Measurements from ENCODE around the gene ITPA. TPM values are rescaled to one million over a fixed set of nuclear protein-coding genes. Genes with fewer than 3 reads are reported as not detected.

ITPA gene
- total and polyA plus RNA-seq, 2 of the 13 experiments (the other 11 are each of a cell fraction or from before 2014, with no cell fraction given) = 60.1 to 103 TPM

DNA sequence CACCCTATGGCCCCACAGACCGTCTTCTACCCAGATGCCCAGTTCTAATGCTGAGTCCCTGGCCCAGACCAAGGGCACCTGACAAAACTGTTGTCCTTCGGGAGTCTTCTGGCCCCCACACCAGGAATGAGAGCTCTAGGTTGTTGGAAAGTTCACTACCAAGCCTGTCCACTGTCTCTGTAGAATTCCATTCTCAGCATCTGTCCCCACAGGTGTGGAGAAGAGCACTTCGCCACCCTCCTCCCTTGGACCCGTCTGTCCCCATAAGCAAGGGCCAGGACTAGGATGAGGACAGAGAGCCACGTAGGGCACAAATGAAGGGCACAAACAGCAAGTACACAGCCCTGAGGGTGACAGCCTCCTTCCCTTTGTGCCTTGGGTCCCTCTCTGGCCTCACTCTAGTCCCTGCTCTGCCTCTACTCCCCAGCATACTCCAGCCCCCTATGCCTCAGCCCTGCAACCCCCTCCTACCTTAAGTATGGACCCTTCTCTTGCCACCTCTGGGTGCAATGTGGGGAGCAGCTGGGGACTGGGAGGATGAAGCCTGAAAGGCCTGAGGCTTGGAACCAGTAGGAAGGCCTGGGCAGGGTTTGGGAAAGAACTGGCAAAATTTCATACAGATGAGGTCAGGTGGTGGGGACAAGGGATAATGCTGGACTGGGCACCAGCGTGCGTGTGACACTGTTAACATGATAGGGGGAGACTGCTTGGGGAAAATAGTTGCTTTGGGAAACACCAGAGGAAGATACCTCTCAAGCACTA lies 40.3 kb upstream of the ITPA start (continued):
- no peak for TF ChIP-seq ZNF354B (CRISPR knock-in tag; IDR thresholded peaks at IDR 0.05)
- TF ChIP-seq ZNF75D (CRISPR knock-in tag; IDR thresholded peaks at IDR 0.05; ENCODE audit: borderline replicate concordance) = no peak
- no peak for TF ChIP-seq HMG20B (CRISPR knock-in tag; conservative IDR thresholded peaks at IDR 0.05)
- TF ChIP-seq SRY (CRISPR knock-in tag; IDR thresholded peaks at IDR 0.05) = 0 out of 2 replicates have a peak, but pooled peaks have one; percentile 20
- no peak for TF ChIP-seq NONO (IDR thresholded peaks at IDR 0.05)
- TF ChIP-seq NONO (CRISPR knock-in tag; conservative IDR thresholded peaks at IDR 0.05) = peak; percentile 24; the same call in 1 of the 2 replicates
- TF ChIP-seq ZNF225 (CRISPR knock-in tag; IDR thresholded peaks at IDR 0.05) = peak; percentile 17; the same call in 1 of the 2 replicates
- TF ChIP-seq ZNF746 (CRISPR knock-in tag; IDR thresholded peaks at IDR 0.05) = no peak; the same call in 1 of the 2 replicates
- TF ChIP-seq, protein P1, sequence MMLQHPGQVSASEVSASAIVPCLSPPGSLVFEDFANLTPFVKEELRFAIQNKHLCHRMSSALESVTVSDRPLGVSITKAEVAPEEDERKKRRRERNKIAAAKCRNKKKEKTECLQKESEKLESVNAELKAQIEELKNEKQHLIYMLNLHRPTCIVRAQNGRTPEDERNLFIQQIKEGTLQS (CRISPR knock-in tag; IDR thresholded peaks at IDR 0.05) = no peak
- TF ChIP-seq ZNF350 (CRISPR knock-in tag; IDR thresholded peaks at IDR 0.05; ENCODE audit: borderline replicate concordance, low read depth) = peak; percentile 47; the same call in 1 of the 2 replicates
- TF ChIP-seq HNRNPUL1 (IDR thresholded peaks at IDR 0.05; ENCODE audit: low read depth, low read length) = no peak
- TF ChIP-seq, protein P2, sequence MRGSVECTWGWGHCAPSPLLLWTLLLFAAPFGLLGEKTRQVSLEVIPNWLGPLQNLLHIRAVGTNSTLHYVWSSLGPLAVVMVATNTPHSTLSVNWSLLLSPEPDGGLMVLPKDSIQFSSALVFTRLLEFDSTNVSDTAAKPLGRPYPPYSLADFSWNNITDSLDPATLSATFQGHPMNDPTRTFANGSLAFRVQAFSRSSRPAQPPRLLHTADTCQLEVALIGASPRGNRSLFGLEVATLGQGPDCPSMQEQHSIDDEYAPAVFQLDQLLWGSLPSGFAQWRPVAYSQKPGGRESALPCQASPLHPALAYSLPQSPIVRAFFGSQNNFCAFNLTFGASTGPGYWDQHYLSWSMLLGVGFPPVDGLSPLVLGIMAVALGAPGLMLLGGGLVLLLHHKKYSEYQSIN (CRISPR knock-in tag; IDR thresholded peaks at IDR 0.05; ENCODE audit: borderline replicate concordance) = no peak
- no peak for TF ChIP-seq ZNF567 (CRISPR knock-in tag; IDR thresholded peaks at IDR 0.05; ENCODE audit: borderline replicate concordance)
- TF ChIP-seq SNAI1 (CRISPR knock-in tag; IDR thresholded peaks at IDR 0.05; ENCODE audit: borderline replicate concordance) = no peak
- no peak for TF ChIP-seq TCF7 (IDR thresholded peaks at IDR 0.05; ENCODE audit: low read depth)
- TF ChIP-seq, protein P3, sequence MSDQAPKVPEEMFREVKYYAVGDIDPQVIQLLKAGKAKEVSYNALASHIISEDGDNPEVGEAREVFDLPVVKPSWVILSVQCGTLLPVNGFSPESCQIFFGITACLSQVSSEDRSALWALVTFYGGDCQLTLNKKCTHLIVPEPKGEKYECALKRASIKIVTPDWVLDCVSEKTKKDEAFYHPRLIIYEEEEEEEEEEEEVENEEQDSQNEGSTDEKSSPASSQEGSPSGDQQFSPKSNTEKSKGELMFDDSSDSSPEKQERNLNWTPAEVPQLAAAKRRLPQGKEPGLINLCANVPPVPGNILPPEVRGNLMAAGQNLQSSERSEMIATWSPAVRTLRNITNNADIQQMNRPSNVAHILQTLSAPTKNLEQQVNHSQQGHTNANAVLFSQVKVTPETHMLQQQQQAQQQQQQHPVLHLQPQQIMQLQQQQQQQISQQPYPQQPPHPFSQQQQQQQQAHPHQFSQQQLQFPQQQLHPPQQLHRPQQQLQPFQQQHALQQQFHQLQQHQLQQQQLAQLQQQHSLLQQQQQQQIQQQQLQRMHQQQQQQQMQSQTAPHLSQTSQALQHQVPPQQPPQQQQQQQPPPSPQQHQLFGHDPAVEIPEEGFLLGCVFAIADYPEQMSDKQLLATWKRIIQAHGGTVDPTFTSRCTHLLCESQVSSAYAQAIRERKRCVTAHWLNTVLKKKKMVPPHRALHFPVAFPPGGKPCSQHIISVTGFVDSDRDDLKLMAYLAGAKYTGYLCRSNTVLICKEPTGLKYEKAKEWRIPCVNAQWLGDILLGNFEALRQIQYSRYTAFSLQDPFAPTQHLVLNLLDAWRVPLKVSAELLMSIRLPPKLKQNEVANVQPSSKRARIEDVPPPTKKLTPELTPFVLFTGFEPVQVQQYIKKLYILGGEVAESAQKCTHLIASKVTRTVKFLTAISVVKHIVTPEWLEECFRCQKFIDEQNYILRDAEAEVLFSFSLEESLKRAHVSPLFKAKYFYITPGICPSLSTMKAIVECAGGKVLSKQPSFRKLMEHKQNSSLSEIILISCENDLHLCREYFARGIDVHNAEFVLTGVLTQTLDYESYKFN (CRISPR knock-in tag; conservative IDR thresholded peaks at IDR 0.05) = no peak
- TF ChIP-seq MAFF (IDR thresholded peaks at IDR 0.05; ENCODE audit: low read depth, low read length) = no peak
- TF ChIP-seq, protein P4, sequence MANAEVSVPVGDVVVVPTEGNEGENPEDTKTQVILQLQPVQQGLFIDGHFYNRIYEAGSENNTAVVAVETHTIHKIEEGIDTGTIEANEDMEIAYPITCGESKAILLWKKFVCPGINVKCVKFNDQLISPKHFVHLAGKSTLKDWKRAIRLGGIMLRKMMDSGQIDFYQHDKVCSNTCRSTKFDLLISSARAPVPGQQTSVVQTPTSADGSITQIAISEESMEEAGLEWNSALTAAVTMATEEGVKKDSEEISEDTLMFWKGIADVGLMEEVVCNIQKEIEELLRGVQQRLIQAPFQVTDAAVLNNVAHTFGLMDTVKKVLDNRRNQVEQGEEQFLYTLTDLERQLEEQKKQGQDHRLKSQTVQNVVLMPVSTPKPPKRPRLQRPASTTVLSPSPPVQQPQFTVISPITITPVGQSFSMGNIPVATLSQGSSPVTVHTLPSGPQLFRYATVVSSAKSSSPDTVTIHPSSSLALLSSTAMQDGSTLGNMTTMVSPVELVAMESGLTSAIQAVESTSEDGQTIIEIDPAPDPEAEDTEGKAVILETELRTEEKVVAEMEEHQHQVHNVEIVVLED (CRISPR knock-in tag; IDR thresholded peaks at IDR 0.05; ENCODE audit: borderline replicate concordance) = no peak
- TF ChIP-seq, protein P5, sequence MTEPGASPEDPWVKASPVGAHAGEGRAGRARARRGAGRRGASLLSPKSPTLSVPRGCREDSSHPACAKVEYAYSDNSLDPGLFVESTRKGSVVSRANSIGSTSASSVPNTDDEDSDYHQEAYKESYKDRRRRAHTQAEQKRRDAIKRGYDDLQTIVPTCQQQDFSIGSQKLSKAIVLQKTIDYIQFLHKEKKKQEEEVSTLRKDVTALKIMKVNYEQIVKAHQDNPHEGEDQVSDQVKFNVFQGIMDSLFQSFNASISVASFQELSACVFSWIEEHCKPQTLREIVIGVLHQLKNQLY (CRISPR knock-in tag; IDR thresholded peaks at IDR 0.05) = no peak
- TF ChIP-seq ZNF260 (CRISPR knock-in tag; IDR thresholded peaks at IDR 0.05; ENCODE audit: borderline replicate concordance, low read depth) = no peak
- TF ChIP-seq ZNF652 (CRISPR knock-in tag; IDR thresholded peaks at IDR 0.05; ENCODE audit: borderline replicate concordance, low read depth) = no peak
- TF ChIP-seq TCF7L2 (IDR thresholded peaks at IDR 0.05; ENCODE audit: low read depth, low read length) = no peak

Data from HepG2 (cell line).